Measurements from ENCODE around the gene TMEM208. TPM values are rescaled to one million over a fixed set of nuclear protein-coding genes. Genes with fewer than 3 reads are reported as not detected.

Gene TMEM208
- polyA plus RNA-seq, 1 of the 3 experiments (the other 2 are of a cell fraction) = 98.2 TPM

- ChIA-PET POLR2A (interaction anchor here (0.8 to 2.0 kb wide), 4 partner anchors 10 to 41 kb away, joined by 4 to 12 read pairs (median 6); partner anchors contain the start of gene TMEM208), CTCF (interaction anchor here (0.7 to 4.2 kb wide), 19 partner anchors 9 to 290 kb away, joined by 3 to 27 read pairs (median 5); partner anchors contain the start of genes CES3, NOL3 and ZDHHC1)
- Histone ChIP-seq H3K79me2 (ENCODE audit: insufficient read depth) (peaks cover 18% of the 10 kb centered on the region), H3K27ac (ENCODE audit: low read depth in 2 of 2, low read length in 1 of 2) (peak overlapping the region in 1 of 2 experiments; percentile 57; a peak in 2 of 4 replicates), H3K27me3 (ENCODE audit: insufficient read depth) (no peaks in the 10 kb centered on the region), H4K20me1 (ENCODE audit: insufficient read depth) (no peaks in the 10 kb centered on the region; the same call in 1 of the 2 replicates), H3F3A (replicated peaks; ENCODE audit: insufficient read depth) (peaks cover 33% of the 10 kb centered on the region), H3K9me3 (no peaks in the 10 kb centered on the region), H3K9me2 (no peaks in the 10 kb centered on the region), H3K36me3 (replicated peaks in 1 of 2; ENCODE audit: control insufficient read depth in 1 of 2, insufficient read depth in 2 of 2, low read length in 1 of 2) (no peaks in the 10 kb centered on the region), H3K4me3 (ENCODE audit: low read depth in 2 of 2, low read length in 1 of 2) (peak overlapping the region in 1 of 2 experiments; percentile 48; a peak in 2 of 4 replicates), H3K4me1 (ENCODE audit: control insufficient read depth in 1 of 2, insufficient read depth in 2 of 2, low read depth in 1 of 2, low read length in 1 of 2) (peaks cover 22 to 26% of the 10 kb centered on the region in 2 experiments), H2AFZ (ENCODE audit: low read depth) (no peak overlapping the region), H3K4me2 (peak overlapping the region; percentile 92), H3K9ac (no peak overlapping the region)
- WGBS (ENCODE audit: low lambda C conversion rate) = 58% methylated on average over 11 of the region's 12 CpGs
- no peak for DNase-seq
- TF ChIP-seq EZH2phosphoT487 (IDR thresholded peaks at IDR 0.05; ENCODE audit: borderline replicate concordance, low read depth) (no peak), EP300 (IDR thresholded peaks at IDR 0.05; ENCODE audit: borderline replicate concordance in 1 of 2, low read depth in 1 of 2, low read length in 1 of 2) (no peak), CTCF (IDR thresholded peaks at IDR 0.05) (0 out of 2 replicates have a peak, but pooled peaks have one; percentile 2), MAX (IDR thresholded peaks at IDR 0.05; ENCODE audit: low read depth) (no peak), SIN3A (IDR thresholded peaks at IDR 0.05; ENCODE audit: borderline replicate concordance, low read depth, low read length) (no peak), FOXJ3 (CRISPR knock-in tag; IDR thresholded peaks at IDR 0.05) (no peak), TAF1 (IDR thresholded peaks at IDR 0.05; ENCODE audit: borderline replicate concordance, low read depth, low read length) (no peak)
Measured at GRCh38 chr16:67185651-67186134, 41.2 kb upstream of the TMEM208 start.

- POLR2A ChIA-PET = no interaction called here
- WGBS (ENCODE audit: low lambda C conversion rate) = 13% methylated on average over 4 of the region's 5 CpGs
- peak overlapping the region; percentile 92 for H3K4me2 ChIP-seq
- TF ChIP-seq FOSL2 (IDR thresholded peaks at IDR 0.05; ENCODE audit: borderline replicate concordance, low read depth) = peak; percentile 62; the same call in 1 of the 2 replicates
- no peak; the same call in 1 of the 2 replicates for TF ChIP-seq JUND (IDR thresholded peaks at IDR 0.05)
- TF ChIP-seq RAD21 (IDR thresholded peaks at IDR 0.05; ENCODE audit: low read length) = no peak
- peak; percentile 48; the same call in 1 of the 2 replicates for TF ChIP-seq REST (IDR thresholded peaks at IDR 0.05; ENCODE audit: low read depth, low read length)
- no peak for TF ChIP-seq TAF1 (IDR thresholded peaks at IDR 0.05; ENCODE audit: borderline replicate concordance, low read depth, low read length)
- peak; percentile 50; the same call in 1 of the 2 replicates for TF ChIP-seq YY1 (IDR thresholded peaks at IDR 0.05; ENCODE audit: low read depth)
- no peak for TF ChIP-seq GATA2 (CRISPR knock-in tag; IDR thresholded peaks at IDR 0.05)
- TF ChIP-seq NFIC (IDR thresholded peaks at IDR 0.05; ENCODE audit: borderline replicate concordance) = no peak; the same call in 1 of the 2 replicates
- TF ChIP-seq PBX3 (IDR thresholded peaks at IDR 0.05) = no peak
- TF ChIP-seq EZH2phosphoT487 (IDR thresholded peaks at IDR 0.05; ENCODE audit: borderline replicate concordance, low read depth) = no peak
- no peak for TF ChIP-seq FOXJ3 (CRISPR knock-in tag; IDR thresholded peaks at IDR 0.05)
- TF ChIP-seq SMC3 (IDR thresholded peaks at IDR 0.05; ENCODE audit: low read depth, low read length) = no peak
- no peak for TF ChIP-seq RXRA (IDR thresholded peaks at IDR 0.05; ENCODE audit: borderline replicate concordance, low read depth)
- TF ChIP-seq ELF1 (IDR thresholded peaks at IDR 0.05) = no peak
Measured at GRCh38 chr16:67186550-67186950, 40.4 kb upstream of the TMEM208 start.

More at GRCh38 chr16:67186550-67186950, 40.4 kb upstream of the TMEM208 start:
- H2AFZ ChIP-seq (ENCODE audit: low read depth) = no peak overlapping the region
- H3K27ac ChIP-seq (ENCODE audit: low read depth in 2 of 2, low read length in 1 of 2) = peak overlapping the region in 1 of 2 experiments; percentile 57; a peak in 3 of 4 replicates
- H3F3A ChIP-seq (replicated peaks; ENCODE audit: insufficient read depth) = peaks cover 30% of the 10 kb centered on the region
- H3K4me1 ChIP-seq (ENCODE audit: control insufficient read depth in 1 of 2, insufficient read depth in 2 of 2, low read depth in 1 of 2, low read length in 1 of 2) = peaks cover 21 to 25% of the 10 kb centered on the region in 2 experiments
- no peaks in the 10 kb centered on the region for H3K36me3 ChIP-seq (replicated peaks in 1 of 2; ENCODE audit: control insufficient read depth in 1 of 2, insufficient read depth in 2 of 2, low read length in 1 of 2)
- CTCF ChIA-PET = interaction anchor here (1.2 to 2.3 kb wide), 3 partner anchors 168 to 232 kb away, joined by 4 to 12 read pairs (median 6); partner anchors contain the start of gene CES3
- H4K20me1 ChIP-seq (ENCODE audit: insufficient read depth) = no peaks in the 10 kb centered on the region
- no peaks in the 10 kb centered on the region for H3K27me3 ChIP-seq (ENCODE audit: insufficient read depth)
- peaks cover 18% of the 10 kb centered on the region for H3K79me2 ChIP-seq (ENCODE audit: insufficient read depth)
- no peaks in the 10 kb centered on the region for H3K9me3 ChIP-seq
- no peaks in the 10 kb centered on the region for H3K9me2 ChIP-seq
- DNase-seq = no peak
- H3K9ac ChIP-seq = no peak overlapping the region
- H3K4me3 ChIP-seq (ENCODE audit: low read depth in 2 of 2, low read length in 1 of 2) = peak overlapping the region in 1 of 2 experiments; percentile 36; a peak in 2 of 4 replicates

Measured in SK-N-SH (cell line).